ENCODE measurements around the gene CRB1. TPM values are rescaled to one million over a fixed set of nuclear protein-coding genes. Genes with fewer than 3 reads are reported as not detected.

CRB1 gene
- total and polyA plus RNA-seq, 9 of the 15 experiments (the other 6 are each of a cell fraction or from before 2014, with no cell fraction given): 0.04 to 0.10 TPM; not detected in 7

DNA sequence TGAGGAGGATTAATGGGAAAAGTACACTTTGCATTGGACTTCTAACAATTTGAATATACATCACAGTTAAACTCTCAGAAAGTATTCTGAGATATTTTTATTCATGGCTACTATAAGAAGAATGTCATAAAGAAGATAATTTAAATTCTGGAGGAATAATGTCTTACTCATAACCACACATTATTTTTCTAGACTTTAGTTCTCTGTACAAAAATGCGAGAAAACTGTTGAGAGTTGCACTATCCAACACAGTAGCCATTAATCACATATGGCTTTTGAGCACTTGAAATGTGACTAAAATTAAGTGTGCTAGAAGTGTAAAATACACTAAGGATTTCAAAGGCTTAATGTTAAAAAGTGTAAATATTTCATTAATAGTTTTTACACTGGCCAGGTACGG lies 53.8 kb downstream of the CRB1 start:
- ATAC-seq: no peak
- no peaks in the 10 kb centered on the region for H3K9me3 ChIP-seq (replicated peaks; ENCODE audit: control insufficient read depth, insufficient read depth, low read depth, low read length)
- TF ChIP-seq SNIP1 (IDR thresholded peaks at IDR 0.05; ENCODE audit: low read depth) (no peak), TCF7L2 (IDR thresholded peaks at IDR 0.05; ENCODE audit: low read depth, low read length) (no peak), SREBF2 (CRISPR knock-in tag; IDR thresholded peaks at IDR 0.05) (no peak), ESRRA (IDR thresholded peaks at IDR 0.05; ENCODE audit: borderline replicate concordance, low read depth) (no peak), GTF2E2 (tag; IDR thresholded peaks at IDR 0.05) (no peak), ZNF444 (CRISPR knock-in tag; IDR thresholded peaks at IDR 0.05) (no peak), SMAD4 (CRISPR knock-in tag; conservative IDR thresholded peaks at IDR 0.05) (no peak)
- DNase-seq (ENCODE audit: extremely low read depth in 1 of 4, low spot score in 3 of 4): no peak
- no peaks in the 10 kb centered on the region for H3K27me3 ChIP-seq (ENCODE audit: control insufficient read depth in 2 of 2, insufficient read depth in 2 of 2, low read length in 2 of 2)
- no peaks in the 10 kb centered on the region for H3K9me1 ChIP-seq (ENCODE audit: control insufficient read depth, insufficient read depth, low read length)
- ChIA-PET CTCF (ENCODE audit: low intra/inter-chr PET ratio) (no interaction called here), POLR2A (no interaction called here)
- no peaks in the 10 kb centered on the region for H4K20me1 ChIP-seq (replicated peaks; ENCODE audit: control insufficient read depth, insufficient read depth, low read length)
- WGBS (ENCODE audit: insufficient coverage, low coverage, missing lambda C conversion rate): 3% methylated on average over 2 of the region's 2 CpGs
- H3K79me2 ChIP-seq (ENCODE audit: control insufficient read depth, insufficient read depth, low read length): no peaks in the 10 kb centered on the region
- no peak overlapping the region for H3K4me2 ChIP-seq (ENCODE audit: insufficient read depth, low read length)
- no peak overlapping the region for H3K4me3 ChIP-seq
- in situ Hi-C loops (cut with MboI) (no loop called here), intact Hi-C loops (cut with micrococcal nuclease) (loop anchor here (10.0 kb wide), 1 partner anchor 543 kb away; no protein-coding TSS in a partner anchor)
- H2AFZ ChIP-seq (ENCODE audit: low read depth, low read length): no peak overlapping the region
- no peak for FAIRE-seq
- H3K27ac ChIP-seq (ENCODE audit: extremely low read depth, low read depth, low read length): no peak overlapping the region
- no peak overlapping the region for H3K9ac ChIP-seq (ENCODE audit: insufficient read depth in 1 of 2, low read depth in 2 of 2, low read length in 2 of 2)
- BruUV-seq (replicated peaks): no TSS peak
- H3K36me3 ChIP-seq (ENCODE audit: control insufficient read depth, insufficient read depth, low read length): no peaks in the 10 kb centered on the region
- no peaks in the 10 kb centered on the region for H3K4me1 ChIP-seq (replicated peaks in 1 of 2; ENCODE audit: control insufficient read depth in 2 of 2, insufficient read depth in 2 of 2, low read length in 2 of 2)
